ENCODE results near the gene PIR. TPM values are rescaled to one million over a fixed set of nuclear protein-coding genes. Genes with fewer than 3 reads are reported as not detected.

Gene PIR
- total and polyA plus RNA-seq, 9 of the 15 experiments (the other 6 are each of a cell fraction or from before 2014, with no cell fraction given), result 7.5 to 29.8 (median 11.5) TPM

DNA sequence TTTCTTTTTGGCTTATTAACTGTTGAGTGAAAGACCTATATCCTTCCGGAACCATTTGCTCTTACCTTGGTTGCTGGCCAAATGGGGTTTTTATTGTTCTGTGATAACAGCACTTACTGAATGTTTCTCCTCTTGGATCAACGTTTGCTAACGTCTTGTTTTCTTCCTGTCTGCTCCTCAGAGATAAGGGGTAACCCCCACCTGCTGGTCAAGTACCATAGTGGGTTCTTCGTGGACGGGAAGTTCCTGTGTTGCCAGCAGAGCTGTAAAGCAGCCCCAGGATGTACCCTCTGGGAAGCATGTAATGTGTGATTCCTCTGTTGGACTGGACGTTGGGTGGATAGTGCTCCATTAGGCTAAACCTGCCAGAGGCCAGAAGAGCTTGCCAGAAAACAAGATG, 22.8 kb upstream of the PIR start (continued):
- TF ChIP-seq PBX2 (CRISPR knock-in tag; IDR thresholded peaks at IDR 0.05; ENCODE audit: low read depth), result no peak
- 0 out of 2 replicates have a peak, but pooled peaks have one; percentile 5 for TF ChIP-seq PBX2 (tag; conservative IDR thresholded peaks at IDR 0.05; ENCODE audit: low read depth)
- peak; percentile 52; the same call in 1 of the 2 replicates for TF ChIP-seq CTBP1 (IDR thresholded peaks at IDR 0.05; ENCODE audit: borderline replicate concordance)
- TF ChIP-seq CBFA2T3 (IDR thresholded peaks at IDR 0.05), result peak; percentile 95
- peak; percentile 49; the same call in 1 of the 2 replicates for TF ChIP-seq EHMT2 (IDR thresholded peaks at IDR 0.05)
- no peak for TF ChIP-seq ZBTB43 (CRISPR knock-in tag; IDR thresholded peaks at IDR 0.05)
- peak in 1 of 2 experiments; percentile 52; a peak in 1 of 4 replicates for TF ChIP-seq MAZ (CRISPR knock-in tag; conservative IDR thresholded peaks at IDR 0.05 in 1 of 2, IDR thresholded peaks at IDR 0.05 in 1 of 2)
- 0 out of 2 replicates have a peak, but pooled peaks have one; percentile 26 for TF ChIP-seq EP400 (IDR thresholded peaks at IDR 0.05)
- TF ChIP-seq RFX5 (IDR thresholded peaks at IDR 0.05; ENCODE audit: low read depth, low read length), result no peak
- peak; percentile 86 for TF ChIP-seq DMBX1 (CRISPR knock-in tag; IDR thresholded peaks at IDR 0.05; ENCODE audit: borderline replicate concordance)
- TF ChIP-seq, protein P1, sequence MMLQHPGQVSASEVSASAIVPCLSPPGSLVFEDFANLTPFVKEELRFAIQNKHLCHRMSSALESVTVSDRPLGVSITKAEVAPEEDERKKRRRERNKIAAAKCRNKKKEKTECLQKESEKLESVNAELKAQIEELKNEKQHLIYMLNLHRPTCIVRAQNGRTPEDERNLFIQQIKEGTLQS (IDR thresholded peaks at IDR 0.05), result no peak
- TF ChIP-seq, protein P1 (CRISPR knock-in tag; conservative IDR thresholded peaks at IDR 0.05), result no peak
- TF ChIP-seq KLF16 (IDR thresholded peaks at IDR 0.05), result peak; percentile 78
- no peak for TF ChIP-seq HINFP (tag; conservative IDR thresholded peaks at IDR 0.05; ENCODE audit: low read depth)
- no peak for TF ChIP-seq DDX20 (tag; IDR thresholded peaks at IDR 0.05; ENCODE audit: low read depth)
- no peak for TF ChIP-seq ZBED1 (IDR thresholded peaks at IDR 0.05)
- peak; percentile 52; the same call in 1 of the 2 replicates for TF ChIP-seq CC2D1A (IDR thresholded peaks at IDR 0.05)
- peak; percentile 61; the same call in 1 of the 2 replicates for TF ChIP-seq ZNF589 (CRISPR knock-in tag; IDR thresholded peaks at IDR 0.05; ENCODE audit: low read depth)
- TF ChIP-seq ZNF165 (CRISPR knock-in tag; IDR thresholded peaks at IDR 0.05; ENCODE audit: borderline replicate concordance), result no peak
- TF ChIP-seq KAT2B (IDR thresholded peaks at IDR 0.05; ENCODE audit: low read depth, low read length), result no peak
- TF ChIP-seq MEIS2 (IDR thresholded peaks at IDR 0.05; ENCODE audit: partially characterized antibody), result peak; percentile 49
- TF ChIP-seq BCOR (IDR thresholded peaks at IDR 0.05), result no peak
- TF ChIP-seq RNF2 (IDR thresholded peaks at IDR 0.05), result peak; percentile 83
- TF ChIP-seq KLF10 (CRISPR knock-in tag; IDR thresholded peaks at IDR 0.05), result no peak
- TF ChIP-seq MTA1 (IDR thresholded peaks at IDR 0.05; ENCODE audit: borderline replicate concordance), result 0 out of 2 replicates have a peak, but pooled peaks have one; percentile 20
